ENCODE results near the gene CHST11. TPM values are rescaled to one million over a fixed set of nuclear protein-coding genes. Genes with fewer than 3 reads are reported as not detected.
"Not testable (repeated sequence)": the region's sequence is repeated elsewhere in the genome, so short reads cannot be mapped to it uniquely, and the experiment has no call there.

Gene CHST11
- total RNA-seq, 1 donor from 2014 or later: 44.9 TPM

GRCh38 chr12:104569346-104570173 lies 112.8 kb downstream of the CHST11 start:
- Mint-ChIP-seq H3K4me3 (peak overlapping the region; percentile 66), H3K27ac (peak overlapping the region; percentile 83), H3K36me3 (ENCODE audit: low read depth) (peaks cover 35% of the 10 kb centered on the region), H3K9me3 (peaks cover 15% of the 10 kb centered on the region), H3K27me3 (no peaks in the 10 kb centered on the region), H3K4me1 (peaks cover 53% of the 10 kb centered on the region)
- intact Hi-C loops (cut with micrococcal nuclease): loop anchor here (1.0 to 10.0 kb wide), 6 partner anchors 35 to 385 kb away; partner anchors contain the start of genes CHST11 and SLC41A2
- DNase-seq: peak; percentile 86

GRCh38 chr12:104570174-104570907 lies 113.6 kb downstream of the CHST11 start:
- Mint-ChIP-seq H3K27ac (peak overlapping the region; percentile 83), H3K4me1 (peaks cover 56% of the 10 kb centered on the region), H3K36me3 (ENCODE audit: low read depth) (peaks cover 29% of the 10 kb centered on the region), H3K4me3 (peak overlapping the region; percentile 66), H3K9me3 (peaks cover 13% of the 10 kb centered on the region), H3K27me3 (no peaks in the 10 kb centered on the region)
- no peak for DNase-seq
- intact Hi-C loops (cut with micrococcal nuclease): loop anchor here (2.0 kb wide), 1 partner anchor 34 kb away; no protein-coding TSS in a partner anchor

GRCh38 chr12:104571328-104571727 lies 114.6 kb downstream of the CHST11 start:
- Mint-ChIP-seq H3K36me3 (ENCODE audit: low read depth) (peaks cover 22% of the 10 kb centered on the region), H3K9me3 (peaks cover 13% of the 10 kb centered on the region), H3K27ac (no peak overlapping the region), H3K27me3 (no peaks in the 10 kb centered on the region), H3K4me3 (no peak overlapping the region), H3K4me1 (peaks cover 53% of the 10 kb centered on the region)
- intact Hi-C loops (cut with micrococcal nuclease): loop anchor here (2.0 kb wide), 1 partner anchor 33 kb away; no protein-coding TSS in a partner anchor
- DNase-seq: no peak

- H3K4me1 Mint-ChIP-seq: peaks cover 48% of the 10 kb centered on the region
- H3K9me3 Mint-ChIP-seq; H3K27ac Mint-ChIP-seq; intact Hi-C loops (cut with micrococcal nuclease); H3K27me3 Mint-ChIP-seq; H3K4me3 Mint-ChIP-seq; DNase-seq: not testable (repeated sequence)
- peaks cover 17% of the 10 kb centered on the region for H3K36me3 Mint-ChIP-seq (ENCODE audit: low read depth)
These were observed 117.6 kb downstream of the CHST11 start for GRCh38 chr12:104574353-104574752.

GRCh38 chr12:104574758-104575157 lies 118.0 kb downstream of the CHST11 start:
- intact Hi-C loops (cut with micrococcal nuclease); H3K27ac Mint-ChIP-seq; H3K27me3 Mint-ChIP-seq; H3K4me3 Mint-ChIP-seq; H3K9me3 Mint-ChIP-seq; DNase-seq: not testable (repeated sequence)
- Mint-ChIP-seq H3K4me1 (peaks cover 48% of the 10 kb centered on the region), H3K36me3 (ENCODE audit: low read depth) (peaks cover 17% of the 10 kb centered on the region)

- peak overlapping the region; percentile 22 for H3K27ac Mint-ChIP-seq
- H3K27me3 Mint-ChIP-seq: no peaks in the 10 kb centered on the region
- intact Hi-C loops (cut with micrococcal nuclease): no loop called here
These were observed 118.9 kb downstream of the CHST11 start for GRCh38 chr12:104575442-104576186.

GRCh38 chr12:104576187-104576778 lies 119.5 kb downstream of the CHST11 start:
- Mint-ChIP-seq H3K27ac (no peak overlapping the region), H3K4me1 (peaks cover 51% of the 10 kb centered on the region), H3K27me3 (no peaks in the 10 kb centered on the region), H3K9me3 (peaks cover 7% of the 10 kb centered on the region), H3K4me3 (no peak overlapping the region), H3K36me3 (ENCODE audit: low read depth) (peaks cover 19% of the 10 kb centered on the region)
- intact Hi-C loops (cut with micrococcal nuclease): no loop called here
- no peak for DNase-seq

More at GRCh38 chr12:104575442-104576186, 118.9 kb downstream of the CHST11 start:
- no peak for DNase-seq
- H3K4me3 Mint-ChIP-seq: no peak overlapping the region
- peaks cover 49% of the 10 kb centered on the region for H3K4me1 Mint-ChIP-seq
- H3K36me3 Mint-ChIP-seq (ENCODE audit: low read depth): peaks cover 17% of the 10 kb centered on the region
- peaks cover 7% of the 10 kb centered on the region for H3K9me3 Mint-ChIP-seq

- no peak for DNase-seq
- intact Hi-C loops (cut with micrococcal nuclease): no loop called here
- H3K9me3 Mint-ChIP-seq: peaks cover 7% of the 10 kb centered on the region
- H3K4me3 Mint-ChIP-seq: no peak overlapping the region
- no peak overlapping the region for H3K27ac Mint-ChIP-seq
- H3K4me1 Mint-ChIP-seq: peaks cover 56% of the 10 kb centered on the region
- H3K27me3 Mint-ChIP-seq: no peaks in the 10 kb centered on the region
- peaks cover 19% of the 10 kb centered on the region for H3K36me3 Mint-ChIP-seq (ENCODE audit: low read depth)
These were observed 120.3 kb downstream of the CHST11 start for GRCh38 chr12:104576980-104577580.

GRCh38 chr12:104577581-104577981 lies 120.8 kb downstream of the CHST11 start:
- intact Hi-C loops (cut with micrococcal nuclease): no loop called here
- Mint-ChIP-seq H3K36me3 (ENCODE audit: low read depth) (peaks cover 15% of the 10 kb centered on the region), H3K9me3 (peaks cover 5% of the 10 kb centered on the region), H3K27ac (no peak overlapping the region), H3K4me1 (peaks cover 56% of the 10 kb centered on the region), H3K27me3 (no peaks in the 10 kb centered on the region), H3K4me3 (no peak overlapping the region)
- no peak for DNase-seq

- no peak overlapping the region for H3K27ac Mint-ChIP-seq
- DNase-seq: no peak
- H3K4me3 Mint-ChIP-seq: no peak overlapping the region
- peaks cover 3% of the 10 kb centered on the region for H3K9me3 Mint-ChIP-seq
- H3K27me3 Mint-ChIP-seq: no peaks in the 10 kb centered on the region
- H3K4me1 Mint-ChIP-seq: peaks cover 63% of the 10 kb centered on the region
- intact Hi-C loops (cut with micrococcal nuclease): no loop called here
- H3K36me3 Mint-ChIP-seq (ENCODE audit: low read depth): peaks cover 11% of the 10 kb centered on the region
These were observed 121.7 kb downstream of the CHST11 start for GRCh38 chr12:104578453-104578852.

GRCh38 chr12:104579718-104580495 lies 123.2 kb downstream of the CHST11 start:
- Mint-ChIP-seq H3K27me3 (no peaks in the 10 kb centered on the region), H3K27ac (no peak overlapping the region), H3K4me1 (peaks cover 70% of the 10 kb centered on the region), H3K9me3 (no peaks in the 10 kb centered on the region), H3K36me3 (ENCODE audit: low read depth) (peaks cover 6% of the 10 kb centered on the region), H3K4me3 (peak overlapping the region; percentile 24)
- no peak for DNase-seq
- intact Hi-C loops (cut with micrococcal nuclease): loop anchor here (5.0 kb wide), 2 partner anchors 117 to 123 kb away; partner anchors contain the start of gene CHST11

- no peak for DNase-seq
- Mint-ChIP-seq H3K27me3 (no peaks in the 10 kb centered on the region), H3K4me3 (peak overlapping the region; percentile 38), H3K27ac (no peak overlapping the region), H3K9me3 (no peaks in the 10 kb centered on the region), H3K36me3 (ENCODE audit: low read depth) (peaks cover 12% of the 10 kb centered on the region), H3K4me1 (peaks cover 68% of the 10 kb centered on the region)
- intact Hi-C loops (cut with micrococcal nuclease): loop anchor here (5.0 kb wide), 2 partner anchors 116 to 124 kb away; partner anchors contain the start of gene CHST11
These were observed 124.3 kb downstream of the CHST11 start for GRCh38 chr12:104581005-104581570.
